D721Med (cell line): ENCODE data around the gene SARDH.
"Not testable (repeated sequence)": the region's sequence is repeated elsewhere in the genome, so short reads cannot be mapped to it uniquely, and the experiment has no call there.

ENCODE experiments used
- DNase-seq: peaks from one replicate; pipeline ENCODE4 v3.0.0; 2011; ENCODE audit warnings: low spot score; ENCODE audit not compliant: insufficient read length
- FAIRE-seq: peaks from 2 replicates; lab custom pipeline; 2011; peaks lifted over from hg19 to GRCh38; lab: Jason Lieb, UNC
- TF ChIP-seq, protein P1 (sequence below): IDR thresholded peaks from 2 replicates; pipeline ENCODE4 v1.5.1; 2012; ENCODE audit warnings: mild to moderate bottlenecking, control low read depth; ENCODE audit not compliant: insufficient read depth; ENCODE audit errors: missing control alignments

SARDH gene

DNA sequence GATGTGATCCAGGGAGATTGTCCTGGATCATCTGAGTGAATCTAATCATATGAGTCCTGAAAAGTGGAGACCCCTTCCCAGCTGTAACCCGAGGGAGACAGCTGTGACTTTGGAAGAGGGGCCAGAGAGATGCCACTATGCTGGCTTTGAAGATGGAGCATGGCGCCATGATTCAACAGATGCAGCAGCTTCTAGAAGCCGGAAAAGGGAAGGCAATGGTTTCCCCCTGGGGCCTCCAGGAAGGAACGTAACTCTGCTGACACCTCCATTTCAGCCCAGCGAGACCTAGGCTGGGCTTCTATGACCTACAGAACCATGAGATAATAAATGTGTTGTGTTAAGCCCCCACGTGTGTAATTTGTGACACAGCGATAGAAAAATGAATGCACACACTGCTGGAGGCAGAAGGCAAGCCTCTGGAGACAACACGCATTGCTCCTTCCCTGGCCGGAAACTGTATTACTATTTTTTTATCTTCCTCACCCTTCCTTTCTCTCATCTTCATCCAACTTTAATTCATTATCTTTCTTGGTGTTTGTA lies 16.6 kb upstream of the SARDH start:
- FAIRE-seq: no peak
- no peak for DNase-seq
- TF ChIP-seq, protein P1, sequence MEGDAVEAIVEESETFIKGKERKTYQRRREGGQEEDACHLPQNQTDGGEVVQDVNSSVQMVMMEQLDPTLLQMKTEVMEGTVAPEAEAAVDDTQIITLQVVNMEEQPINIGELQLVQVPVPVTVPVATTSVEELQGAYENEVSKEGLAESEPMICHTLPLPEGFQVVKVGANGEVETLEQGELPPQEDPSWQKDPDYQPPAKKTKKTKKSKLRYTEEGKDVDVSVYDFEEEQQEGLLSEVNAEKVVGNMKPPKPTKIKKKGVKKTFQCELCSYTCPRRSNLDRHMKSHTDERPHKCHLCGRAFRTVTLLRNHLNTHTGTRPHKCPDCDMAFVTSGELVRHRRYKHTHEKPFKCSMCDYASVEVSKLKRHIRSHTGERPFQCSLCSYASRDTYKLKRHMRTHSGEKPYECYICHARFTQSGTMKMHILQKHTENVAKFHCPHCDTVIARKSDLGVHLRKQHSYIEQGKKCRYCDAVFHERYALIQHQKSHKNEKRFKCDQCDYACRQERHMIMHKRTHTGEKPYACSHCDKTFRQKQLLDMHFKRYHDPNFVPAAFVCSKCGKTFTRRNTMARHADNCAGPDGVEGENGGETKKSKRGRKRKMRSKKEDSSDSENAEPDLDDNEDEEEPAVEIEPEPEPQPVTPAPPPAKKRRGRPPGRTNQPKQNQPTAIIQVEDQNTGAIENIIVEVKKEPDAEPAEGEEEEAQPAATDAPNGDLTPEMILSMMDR: no peak

DNA sequence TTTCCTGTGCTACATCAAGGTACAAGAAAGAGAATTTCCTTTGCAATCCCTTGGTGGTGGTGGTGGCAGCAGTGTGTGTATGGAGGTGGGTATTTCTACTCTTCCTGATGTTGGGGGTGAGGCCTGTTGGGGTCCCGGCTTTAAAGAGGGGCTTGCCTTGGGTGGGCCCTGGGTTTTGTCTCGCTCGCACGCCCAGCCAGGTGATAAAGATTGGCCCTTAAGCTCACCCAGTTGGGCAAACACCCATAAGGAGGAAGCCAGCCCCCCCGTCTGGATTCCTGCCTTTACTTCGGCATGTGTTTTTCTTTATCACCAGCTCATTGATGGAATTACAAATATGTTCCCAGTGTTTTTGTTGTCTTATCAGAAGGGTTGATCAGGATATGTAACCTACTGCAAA lies 16.0 kb upstream of the SARDH start:
- peak; percentile 1 for DNase-seq
- TF ChIP-seq, protein P1: no peak
- FAIRE-seq: no peak

DNA sequence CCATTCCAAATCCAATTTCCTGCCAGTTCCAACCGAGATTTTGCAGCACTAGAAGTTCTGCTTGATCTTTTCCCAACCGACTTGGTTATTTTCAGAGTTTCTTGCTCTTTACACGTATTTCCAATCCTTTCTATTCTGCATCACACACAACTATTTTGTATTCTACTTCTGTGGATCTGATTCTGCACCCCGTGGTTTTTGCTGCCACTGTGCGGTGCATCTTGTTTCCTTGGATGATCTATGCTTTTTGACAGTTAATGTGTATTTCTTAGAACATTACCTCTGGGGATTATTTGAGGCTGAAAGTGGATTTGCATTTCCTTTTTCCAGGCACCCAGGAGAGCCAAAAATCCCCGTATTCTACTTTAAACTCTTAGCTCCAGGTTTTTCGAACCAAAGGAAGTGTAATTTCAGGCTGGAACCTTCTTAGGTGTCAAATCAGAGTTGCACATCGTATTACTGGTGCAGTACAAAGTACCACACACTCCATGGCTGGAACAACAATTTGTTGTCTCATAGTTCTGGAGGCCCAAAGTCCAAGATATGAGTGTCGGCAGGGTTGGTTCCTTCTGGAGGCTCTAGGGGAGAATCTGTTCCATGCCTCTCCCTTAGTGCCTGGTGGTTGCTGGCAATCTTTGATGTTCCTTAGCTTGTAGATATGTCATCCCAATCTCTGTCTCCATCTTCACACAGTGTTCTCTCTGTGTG lies 14.7 kb upstream of the SARDH start:
- no peak for DNase-seq
- TF ChIP-seq, protein P1: no peak
- no peak for FAIRE-seq

DNA sequence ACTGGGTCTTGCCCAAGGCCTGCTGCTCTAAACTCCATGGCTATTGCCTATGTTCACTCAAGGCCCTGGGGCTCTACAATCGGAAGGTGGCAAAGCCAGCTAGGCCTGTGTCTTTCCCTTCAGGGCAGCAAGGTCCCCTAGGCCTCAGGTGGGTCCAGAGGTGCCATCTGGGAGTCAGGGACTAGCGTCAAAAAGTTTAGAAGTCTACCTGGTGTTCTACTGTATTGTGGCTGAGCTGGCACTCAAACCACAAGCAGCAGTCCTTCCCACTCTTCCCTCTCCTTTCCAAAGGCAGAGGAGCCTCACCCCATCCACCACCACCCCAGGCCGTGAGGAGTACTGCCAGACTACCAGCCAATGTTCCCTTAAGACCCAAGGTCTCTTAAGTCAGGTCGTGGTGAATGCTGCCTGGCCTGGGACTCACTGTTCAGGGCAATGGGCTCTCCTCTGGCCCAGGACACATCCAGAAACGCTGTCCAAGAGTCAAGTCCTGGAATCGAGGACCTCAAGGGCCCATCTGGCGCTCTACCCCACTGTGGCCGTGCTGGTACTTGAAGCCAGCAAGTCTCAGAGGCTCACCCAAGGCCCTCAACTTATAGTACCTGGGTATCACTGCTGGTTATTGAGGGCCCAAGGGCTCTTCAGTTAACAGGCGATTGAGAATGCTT lies 13.0 kb upstream of the SARDH start:
- FAIRE-seq: no peak
- DNase-seq: no peak
- TF ChIP-seq, protein P1: no peak

DNA sequence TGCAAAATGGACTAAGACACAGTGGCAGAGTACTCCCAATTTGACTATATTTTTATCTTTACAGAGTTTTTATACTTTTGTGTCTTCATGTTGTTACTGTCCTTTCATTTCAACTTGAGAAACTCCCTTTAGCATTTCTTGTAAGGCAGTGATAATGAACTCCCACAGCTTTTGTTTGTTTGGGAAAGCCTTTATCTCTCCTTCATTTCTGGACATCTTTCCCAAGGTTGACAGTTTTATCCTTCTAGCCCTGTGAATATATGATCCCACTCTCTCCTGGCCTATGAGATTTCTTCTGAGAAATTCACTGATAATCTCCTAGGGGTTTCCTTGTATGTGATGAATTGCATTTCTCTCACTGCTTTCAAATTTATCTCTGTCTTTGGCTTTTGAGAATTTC lies 9.2 kb upstream of the SARDH start:
- TF ChIP-seq, protein P1: no peak
- DNase-seq (no peak), FAIRE-seq (no peak)

DNA sequence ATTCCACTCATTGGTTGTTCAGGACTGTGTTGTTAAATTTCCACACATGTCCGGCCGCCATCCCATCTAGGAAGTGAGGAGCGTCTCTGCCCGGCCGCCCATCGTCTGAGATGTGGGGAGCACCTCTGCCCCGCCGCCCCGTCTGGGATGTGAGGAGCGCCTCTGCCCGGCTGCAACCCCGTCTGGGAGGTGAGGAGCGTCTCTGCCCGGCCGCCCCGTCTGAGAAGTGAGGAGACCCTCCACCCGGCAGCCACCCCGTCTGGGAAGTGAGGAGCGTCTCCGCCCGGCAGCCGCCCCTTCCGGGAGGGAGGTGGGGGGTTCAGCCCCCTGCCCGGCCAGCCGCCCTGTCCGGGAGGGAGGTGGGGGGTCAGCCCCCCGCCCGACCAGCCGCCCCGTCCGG lies 6.4 kb upstream of the SARDH start:
- FAIRE-seq, DNase-seq: not testable (repeated sequence)

DNA sequence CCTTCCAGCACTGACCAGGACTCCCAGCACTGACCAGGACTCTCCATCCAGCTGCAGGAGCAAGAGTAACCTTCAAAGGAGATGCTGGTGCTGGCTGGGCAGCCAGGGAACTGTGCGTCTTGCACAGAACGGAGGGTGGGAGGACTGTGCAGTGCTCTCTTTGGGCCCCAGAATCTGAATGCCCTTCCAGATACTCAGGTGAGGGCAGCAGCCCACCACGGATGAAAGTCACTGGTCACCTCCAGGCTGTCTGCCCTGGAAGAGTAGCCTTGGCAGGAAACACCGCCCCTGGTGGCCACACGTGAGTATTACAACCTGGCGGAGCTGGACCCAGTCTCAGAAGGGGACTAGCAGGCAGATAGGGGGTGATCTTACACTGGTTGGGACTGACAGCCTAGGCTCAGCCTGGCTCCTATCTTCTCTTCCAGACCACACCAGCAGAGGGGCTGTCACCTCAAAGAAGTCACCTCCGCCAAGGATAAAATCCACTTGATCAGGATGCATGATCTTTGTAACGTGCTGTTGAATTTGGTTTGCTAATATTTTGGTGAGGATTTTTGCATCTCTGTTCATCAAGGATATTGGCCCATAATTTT lies 4.8 kb upstream of the SARDH start:
- FAIRE-seq (no peak), DNase-seq (peak; percentile 88)
- TF ChIP-seq, protein P1: peak; percentile 87
